ENCODE results near the gene CCNY. TPM values are rescaled to one million over a fixed set of nuclear protein-coding genes. Genes with fewer than 3 reads are reported as not detected.
"Not testable (repeated sequence)": the region's sequence is repeated elsewhere in the genome, so short reads cannot be mapped to it uniquely, and the experiment has no call there.

The CCNY gene
- total RNA-seq, 4 donors from 2014 or later = 37.5 to 56.3 (median 43.9) TPM

- Histone ChIP-seq H3K9me3 (no peaks in the 10 kb centered on the region), H3K4me1 (peaks cover 0 to 5% of the 10 kb centered on the region in 2 donors), H3K36me3 (no peaks in the 10 kb centered on the region), H3K4me3 (replicated peaks in 1 of 3) (no peak overlapping the region), H3K27ac (no peak overlapping the region), H3K27me3 (no peaks in the 10 kb centered on the region)
- DNase-seq = no peak
- intact Hi-C loops (cut with DNase I) = loop anchor here (10.0 kb wide), 1 partner anchor 71 kb away; no protein-coding TSS in a partner anchor
- WGBS, 2 donors = 95% methylated on average over 5 of the region's 5 CpGs
- no peak for TF ChIP-seq POLR2A (IDR thresholded peaks at IDR 0.05)
- no peak for TF ChIP-seq CTCF (IDR thresholded peaks at IDR 0.05)
Observed at GRCh38 chr10:35415505-35415904, 79.2 kb downstream of the CCNY start.

GRCh38 chr10:35416619-35417312 is 80.5 kb downstream of the CCNY start:
- Histone ChIP-seq H3K27me3 (no peaks in the 10 kb centered on the region), H3K4me3 (replicated peaks in 1 of 3) (no peak overlapping the region), H3K9me3 (no peaks in the 10 kb centered on the region), H3K4me1 (peaks cover under 1 to 15% of the 10 kb centered on the region in 2 donors), H3K36me3 (no peaks in the 10 kb centered on the region), H3K27ac (no peak overlapping the region)
- 71 to 73% methylated on average over 8 of the region's 8 CpGs for WGBS, 2 donors
- TF ChIP-seq POLR2A (IDR thresholded peaks at IDR 0.05) (no peak), CTCF (IDR thresholded peaks at IDR 0.05) (no peak)
- intact Hi-C loops (cut with DNase I) = loop anchor here (10.0 kb wide), 1 partner anchor 72 kb away; no protein-coding TSS in a partner anchor
- DNase-seq = no peak

GRCh38 chr10:35417313-35417625 is 81.0 kb downstream of the CCNY start:
- H3K36me3 ChIP-seq = no peaks in the 10 kb centered on the region
- intact Hi-C loops (cut with DNase I) = loop anchor here (10.0 kb wide), 1 partner anchor 72 kb away; no protein-coding TSS in a partner anchor
- H3K4me1 ChIP-seq = peaks cover 4 to 20% of the 10 kb centered on the region in 2 donors
- H3K27me3 ChIP-seq = no peaks in the 10 kb centered on the region
- DNase-seq = no peak
- H3K27ac ChIP-seq = no peak overlapping the region
- WGBS, 2 donors = 76 to 81% methylated on average over 1 of the region's 1 CpG
- no peak for TF ChIP-seq POLR2A (IDR thresholded peaks at IDR 0.05)
- TF ChIP-seq CTCF (IDR thresholded peaks at IDR 0.05) = no peak
- H3K4me3 ChIP-seq (replicated peaks in 1 of 3) = no peak overlapping the region
- no peaks in the 10 kb centered on the region for H3K9me3 ChIP-seq

GRCh38 chr10:35417795-35418194 is 81.5 kb downstream of the CCNY start:
- TF ChIP-seq POLR2A (IDR thresholded peaks at IDR 0.05) = no peak
- TF ChIP-seq CTCF (IDR thresholded peaks at IDR 0.05) = no peak
- intact Hi-C loops (cut with DNase I) = loop anchor here (10.0 kb wide), 1 partner anchor 73 kb away; no protein-coding TSS in a partner anchor

GRCh38 chr10:35418580-35418979 is 82.3 kb downstream of the CCNY start:
- not testable (repeated sequence) for DNase-seq; H3K9me3 ChIP-seq; H3K27ac ChIP-seq; H3K27me3 ChIP-seq; H3K36me3 ChIP-seq; H3K4me3 ChIP-seq (replicated peaks in 1 of 3)
- intact Hi-C loops (cut with DNase I) = loop anchor here (10.0 kb wide), 1 partner anchor 74 kb away; no protein-coding TSS in a partner anchor
- H3K4me1 ChIP-seq = peaks cover 4 to 21% of the 10 kb centered on the region in 2 donors
- WGBS, 2 donors = 96 to 97% methylated on average over 10 of the region's 10 CpGs

More at GRCh38 chr10:35417795-35418194, 81.5 kb downstream of the CCNY start:
- H3K4me3 ChIP-seq (replicated peaks in 1 of 3) = no peak overlapping the region
- no peak overlapping the region for H3K27ac ChIP-seq
- H3K36me3 ChIP-seq = no peaks in the 10 kb centered on the region
- no peaks in the 10 kb centered on the region for H3K27me3 ChIP-seq
- no peaks in the 10 kb centered on the region for H3K9me3 ChIP-seq
- DNase-seq = no peak
- peaks cover 4 to 21% of the 10 kb centered on the region in 2 donors for H3K4me1 ChIP-seq
